ENCODE measurements around the gene ASPSCR1. TPM values are rescaled to one million over a fixed set of nuclear protein-coding genes. Genes with fewer than 3 reads are reported as not detected.
A peak's percentile ranks its signal among the peaks of the same experiment; 100 is the strongest.

ASPSCR1 gene
- total RNA-seq, 6 donors from 2014 or later = 26.0 to 96.4 (median 56.1) TPM

- no peaks in the 10 kb centered on the region for H3K9me3 ChIP-seq
- WGBS, 2 donors = 57 to 65% methylated on average over 13 to 22 of the region's 34 CpGs
- ATAC-seq (ENCODE audit: low FRiP score in 2 of 2) = no peak
- no peak overlapping the region for H3K4me3 ChIP-seq
- TF ChIP-seq POLR2A (IDR thresholded peaks at IDR 0.05) (no peak), EP300 (IDR thresholded peaks at IDR 0.05) (no peak), CTCF (IDR thresholded peaks at IDR 0.05) (peak; percentile 61 to 74 (median 72)), POLR2AphosphoS5 (IDR thresholded peaks at IDR 0.05) (no peak)
- DNase-seq = peak; percentile 63 to 89
- H3K4me1 ChIP-seq = peaks cover 21 to 54% (median 41%) of the 10 kb centered on the region in 4 donors
- H3K36me3 ChIP-seq = peaks cover 0 to 21% (median 2%) of the 10 kb centered on the region in 4 donors
- no peak overlapping the region for H3K27ac ChIP-seq
- no peaks in the 10 kb centered on the region for H3K27me3 ChIP-seq
These were observed 42.5 kb downstream of the ASPSCR1 start for GRCh38 chr17:82019690-82020571.

GRCh38 chr17:82020572-82021106, 43.2 kb downstream of the ASPSCR1 start:
- ATAC-seq (ENCODE audit: low FRiP score in 2 of 2) (no peak), DNase-seq (peak in 1 of 2 donors; percentile 87)
- Histone ChIP-seq H3K36me3 (peaks cover 0 to 21% (median 2%) of the 10 kb centered on the region in 4 donors), H3K9me3 (no peaks in the 10 kb centered on the region), H3K4me1 (peaks cover 21 to 53% (median 41%) of the 10 kb centered on the region in 4 donors), H3K4me3 (no peak overlapping the region), H3K27ac (no peak overlapping the region), H3K27me3 (no peaks in the 10 kb centered on the region)
- 77 to 85% methylated on average over 11 to 14 of the region's 14 CpGs for WGBS, 2 donors
- TF ChIP-seq POLR2AphosphoS5 (IDR thresholded peaks at IDR 0.05) (no peak), CTCF (IDR thresholded peaks at IDR 0.05) (no peak), EP300 (IDR thresholded peaks at IDR 0.05) (no peak), POLR2A (IDR thresholded peaks at IDR 0.05) (no peak)

- Histone ChIP-seq H3K9me3 (no peaks in the 10 kb centered on the region), H3K4me3 (peak overlapping the region in 3 of 4 donors; percentile 90 to 99 (median 97)), H3K27ac (peak overlapping the region in 2 of 4 donors; percentile 83 to 91), H3K4me1 (peaks cover 21 to 53% (median 41%) of the 10 kb centered on the region in 4 donors), H3K27me3 (no peaks in the 10 kb centered on the region), H3K36me3 (peaks cover 0 to 21% (median 2%) of the 10 kb centered on the region in 4 donors)
- 33 to 38% methylated on average over 3 to 25 of the region's 25 CpGs for WGBS, 2 donors
- TF ChIP-seq EP300 (IDR thresholded peaks at IDR 0.05) (no peak), CTCF (IDR thresholded peaks at IDR 0.05) (peak; percentile 54 to 90 (median 80)), POLR2A (IDR thresholded peaks at IDR 0.05) (no peak)
- DNase-seq (peak; percentile 84 to 88), ATAC-seq (ENCODE audit: low FRiP score in 2 of 2) (no peak)
These were observed 43.9 kb downstream of the ASPSCR1 start for GRCh38 chr17:82021107-82021899.

- Histone ChIP-seq H3K27ac (peak overlapping the region in 3 of 4 donors; percentile 76 to 91 (median 83)), H3K36me3 (peaks cover 0 to 21% (median 2%) of the 10 kb centered on the region in 4 donors), H3K4me3 (peak overlapping the region; percentile 90 to 99 (median 97)), H3K9me3 (no peaks in the 10 kb centered on the region), H3K4me1 (peaks cover 21 to 50% (median 40%) of the 10 kb centered on the region in 4 donors), H3K27me3 (no peaks in the 10 kb centered on the region)
- DNase-seq (no peak), ATAC-seq (ENCODE audit: low FRiP score in 2 of 2) (no peak)
- TF ChIP-seq POLR2AphosphoS5 (IDR thresholded peaks at IDR 0.05) (no peak), CTCF (IDR thresholded peaks at IDR 0.05) (no peak), POLR2A (IDR thresholded peaks at IDR 0.05) (no peak), EP300 (IDR thresholded peaks at IDR 0.05) (no peak)
- WGBS, 2 donors = 10 to 67% methylated on average over 1 to 10 of the region's 10 CpGs
These were observed 44.5 kb downstream of the ASPSCR1 start for GRCh38 chr17:82021900-82022309.

Data from upper lobe of left lung (tissue), 6 donors.